ENCODE data around the gene TRIP11. TPM values are rescaled to one million over a fixed set of nuclear protein-coding genes. Genes with fewer than 3 reads are reported as not detected.
A peak's percentile ranks its signal among the peaks of the same experiment; 100 is the strongest.

Gene TRIP11
- 24.1 and 27.4 TPM in 2 replicates for total RNA-seq (2014; rRNA removed; shearing (Covaris generic))
- 65.4 and 69.5 TPM in 2 replicates for polyA plus RNA-seq (2016; fragmentation: Nextera tagmentation; extraction: Ambion mirVana)

GRCh38 chr14:92039719-92040430 lies at the start of gene TRIP11:
TRIP11 (minus strand) TSS chr14:92040059; CDS start chr14:92039685, 374 bp downstream.
- Histone ChIP-seq H3K27ac (peak within 1 kb of the TSS; percentile 99), H3K36me3 (ENCODE audit: low read depth) (no peaks in the 10 kb centered on the region), H3K9ac (peak within 1 kb of the TSS; percentile 100), H3F3A (ENCODE audit: insufficient read depth) (peaks cover 20% of the 10 kb centered on the region), H3K4me3 (peak within 1 kb of the TSS; percentile 93), H3K9me2 (ENCODE audit: insufficient read depth) (no peaks in the 10 kb centered on the region), H3K4me2 (ENCODE audit: unreplicated experiment) (peak within 1 kb of the TSS; percentile 96), H2AFZ (peak within 1 kb of the TSS; percentile 86), H3K4me1 (ENCODE audit: insufficient read depth) (peaks cover 29% of the 10 kb centered on the region), H4K20me1 (ENCODE audit: insufficient read depth) (no peaks in the 10 kb centered on the region), H3K9me3 (ENCODE audit: low read depth) (no peaks in the 10 kb centered on the region), H3K79me2 (ENCODE audit: insufficient read depth) (peaks cover 69% of the 10 kb centered on the region), H3K27me3 (replicated peaks; ENCODE audit: insufficient read depth) (no peaks in the 10 kb centered on the region)
- peak; percentile 98 for DNase-seq
- in situ Hi-C loops (cut with MboI) = no loop called here
- 1% methylated on average over 56 to 57 of the region's 57 CpGs for WGBS, 2 experiments (ENCODE audit: low coverage in 1 of 2, low lambda C conversion rate in 2 of 2, missing lambda C conversion rate in 2 of 2)
- no peak for TF ChIP-seq EZH2 (IDR thresholded peaks at IDR 0.05; ENCODE audit: insufficient read depth, poor library complexity, severe bottlenecking)
- no peak for TF ChIP-seq EZH2phosphoT487 (IDR thresholded peaks at IDR 0.05; ENCODE audit: insufficient read depth, low read depth)

- Histone ChIP-seq H3K9me3 (ENCODE audit: low read depth) (no peaks in the 10 kb centered on the region), H3K4me1 (ENCODE audit: insufficient read depth) (no peaks in the 10 kb centered on the region), H3K9ac (no peak overlapping the region), H2AFZ (no peak overlapping the region), H3K9me2 (ENCODE audit: insufficient read depth) (no peaks in the 10 kb centered on the region), H3K4me2 (ENCODE audit: unreplicated experiment) (no peak overlapping the region), H3K4me3 (no peak overlapping the region), H4K20me1 (ENCODE audit: insufficient read depth) (no peaks in the 10 kb centered on the region), H3K27me3 (replicated peaks; ENCODE audit: insufficient read depth) (no peaks in the 10 kb centered on the region), H3K36me3 (ENCODE audit: low read depth) (peaks cover 24% of the 10 kb centered on the region), H3K79me2 (ENCODE audit: insufficient read depth) (no peaks in the 10 kb centered on the region), H3K27ac (no peak overlapping the region), H3F3A (ENCODE audit: insufficient read depth) (no peaks in the 10 kb centered on the region)
- 96 to 98% methylated on average over 5 of the region's 5 CpGs for WGBS, 2 experiments (ENCODE audit: low coverage in 1 of 2, low lambda C conversion rate in 2 of 2, missing lambda C conversion rate in 2 of 2)
- no peak for DNase-seq
- TF ChIP-seq EZH2 (IDR thresholded peaks at IDR 0.05; ENCODE audit: insufficient read depth, poor library complexity, severe bottlenecking) = no peak
- TF ChIP-seq EZH2phosphoT487 (IDR thresholded peaks at IDR 0.05; ENCODE audit: insufficient read depth, low read depth) = no peak
- in situ Hi-C loops (cut with MboI) = no loop called here
Measured at GRCh38 chr14:92088494-92088893, 48.6 kb upstream of the TRIP11 start.

GRCh38 chr14:92074555-92074954 lies 34.7 kb upstream of the TRIP11 start:
- H3K27ac ChIP-seq = no peak overlapping the region
- no peak overlapping the region for H3K9ac ChIP-seq
- no peaks in the 10 kb centered on the region for H3F3A ChIP-seq (ENCODE audit: insufficient read depth)
- H2AFZ ChIP-seq = no peak overlapping the region
- in situ Hi-C loops (cut with MboI) = no loop called here
- H4K20me1 ChIP-seq (ENCODE audit: insufficient read depth) = no peaks in the 10 kb centered on the region
- H3K79me2 ChIP-seq (ENCODE audit: insufficient read depth) = no peaks in the 10 kb centered on the region
- no peaks in the 10 kb centered on the region for H3K4me1 ChIP-seq (ENCODE audit: insufficient read depth)
- no peaks in the 10 kb centered on the region for H3K9me3 ChIP-seq (ENCODE audit: low read depth)
- no peak for DNase-seq
- H3K4me3 ChIP-seq = no peak overlapping the region
- H3K36me3 ChIP-seq (ENCODE audit: low read depth) = peaks cover 33% of the 10 kb centered on the region
- H3K27me3 ChIP-seq (replicated peaks; ENCODE audit: insufficient read depth) = no peaks in the 10 kb centered on the region
- no peak for TF ChIP-seq EZH2phosphoT487 (IDR thresholded peaks at IDR 0.05; ENCODE audit: insufficient read depth, low read depth)
- no peak for TF ChIP-seq EZH2 (IDR thresholded peaks at IDR 0.05; ENCODE audit: insufficient read depth, poor library complexity, severe bottlenecking)
- H3K4me2 ChIP-seq (ENCODE audit: unreplicated experiment) = no peak overlapping the region
- no peaks in the 10 kb centered on the region for H3K9me2 ChIP-seq (ENCODE audit: insufficient read depth)

GRCh38 chr14:92058006-92058917 lies 18.4 kb upstream of the TRIP11 start:
- peaks cover 10% of the 10 kb centered on the region; the same call in 1 of the 2 replicates for H3K36me3 ChIP-seq (ENCODE audit: low read depth)
- no peak overlapping the region for H3K27ac ChIP-seq
- no peaks in the 10 kb centered on the region for H3K9me3 ChIP-seq (ENCODE audit: low read depth)
- DNase-seq = no peak
- H3K9me2 ChIP-seq (ENCODE audit: insufficient read depth) = no peaks in the 10 kb centered on the region
- H3K27me3 ChIP-seq (replicated peaks; ENCODE audit: insufficient read depth) = no peaks in the 10 kb centered on the region
- H3K4me2 ChIP-seq (ENCODE audit: unreplicated experiment) = no peak overlapping the region
- no peaks in the 10 kb centered on the region for H3K4me1 ChIP-seq (ENCODE audit: insufficient read depth)
- H3K4me3 ChIP-seq = no peak overlapping the region
- H2AFZ ChIP-seq = no peak overlapping the region
- no peaks in the 10 kb centered on the region for H3K79me2 ChIP-seq (ENCODE audit: insufficient read depth)
- in situ Hi-C loops (cut with MboI) = no loop called here
- no peak overlapping the region for H3K9ac ChIP-seq
- TF ChIP-seq EZH2phosphoT487 (IDR thresholded peaks at IDR 0.05; ENCODE audit: insufficient read depth, low read depth) (no peak), EZH2 (IDR thresholded peaks at IDR 0.05; ENCODE audit: insufficient read depth, poor library complexity, severe bottlenecking) (no peak)
- no peaks in the 10 kb centered on the region; the same call in 1 of the 2 replicates for H3F3A ChIP-seq (ENCODE audit: insufficient read depth)
- no peaks in the 10 kb centered on the region for H4K20me1 ChIP-seq (ENCODE audit: insufficient read depth)
- WGBS, 2 experiments (ENCODE audit: low coverage in 1 of 2, low lambda C conversion rate in 2 of 2, missing lambda C conversion rate in 2 of 2) = 71 to 72% methylated on average over 9 of the region's 9 CpGs

All from GM23248 (cell line).